RCC 7860 (cell line): ENCODE data around the gene PDGFA.

ENCODE experiments used
- DNase-seq: peaks from one replicate; pipeline ENCODE4 v3.0.0-alpha.2; 2015; ENCODE audit warnings: low spot score
- FAIRE-seq: peaks from 2 replicates; lab custom pipeline; 2012; peaks lifted over from hg19 to GRCh38; lab: Jason Lieb, UNC

The PDGFA gene

GRCh38 chr7:451255-452225 lies 68.1 kb downstream of the PDGFA start:
- DNase-seq (no peak), FAIRE-seq (no peak)

DNA sequence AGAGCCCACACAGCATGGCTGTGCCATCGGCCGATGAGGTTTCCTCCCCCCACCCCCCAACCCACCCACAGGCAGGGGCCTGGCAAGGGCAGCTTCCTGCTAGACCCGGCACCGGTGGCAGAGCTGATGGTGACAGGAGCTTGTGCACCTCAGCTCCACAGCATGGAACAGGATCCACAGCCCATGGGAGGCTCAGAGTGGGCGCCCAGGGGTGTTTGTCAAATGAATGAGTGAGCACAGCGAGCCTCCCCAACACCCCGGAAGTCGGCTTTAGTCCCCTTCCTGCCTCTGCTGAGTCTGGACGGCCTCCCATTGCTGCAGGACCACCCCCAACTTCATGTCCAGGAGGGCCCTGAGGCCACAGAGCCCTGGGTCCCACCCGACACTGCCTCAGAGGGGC lies 68.9 kb downstream of the PDGFA start:
- no peak for FAIRE-seq
- no peak for DNase-seq

GRCh38 chr7:450036-450435 lies 69.6 kb downstream of the PDGFA start:
- FAIRE-seq (no peak), DNase-seq (no peak)

- no peak for DNase-seq
- no peak for FAIRE-seq
Observed at GRCh38 chr7:449324-450019, 70.2 kb downstream of the PDGFA start.

- FAIRE-seq (no peak), DNase-seq (no peak)
Observed at GRCh38 chr7:447523-447922, 72.1 kb downstream of the PDGFA start.
